ENCODE measurements around the gene RGPD6.
"Not testable (repeated sequence)": the region's sequence is repeated elsewhere in the genome, so short reads cannot be mapped to it uniquely, and the experiment has no call there.

Gene RGPD6

DNA sequence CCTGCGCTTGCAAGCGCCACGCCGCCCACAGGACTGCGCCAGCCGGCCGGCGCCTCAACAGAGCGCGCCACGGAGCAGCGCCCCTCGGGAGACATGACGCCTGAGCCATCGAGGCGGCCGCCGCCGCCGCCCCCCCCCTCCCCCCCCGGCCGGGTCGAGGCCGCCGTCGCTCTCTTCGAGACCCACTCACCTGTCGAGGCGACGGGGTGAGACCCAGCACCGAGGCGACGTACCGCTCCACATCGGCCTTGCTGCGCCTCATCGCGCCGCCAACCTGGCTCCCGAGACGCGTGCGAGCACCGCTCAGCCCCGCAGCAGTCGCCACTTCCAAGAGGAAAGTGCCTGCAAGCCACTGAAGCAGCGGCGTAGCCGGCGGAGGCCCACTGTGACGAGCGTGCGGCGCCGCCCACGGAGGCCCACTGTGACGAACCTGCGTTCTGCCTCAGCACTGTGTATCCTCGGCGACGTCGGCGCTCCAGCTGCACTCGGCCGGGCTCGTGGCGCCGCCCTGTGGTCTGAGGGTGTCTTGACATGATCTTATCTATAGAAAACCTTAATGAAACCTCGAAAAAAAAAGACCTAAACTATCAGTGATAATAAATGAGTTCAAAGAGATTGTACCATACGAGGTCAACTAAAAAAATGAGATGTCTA lies at the start of gene RGPD6:
RGPD6 (minus strand) TSS at position 460 of the 654 bp plus-strand sequence; CDS start at position 262, 198 bp downstream.
- not testable (repeated sequence) for DNase-seq (ENCODE audit: low spot score)

DNA sequence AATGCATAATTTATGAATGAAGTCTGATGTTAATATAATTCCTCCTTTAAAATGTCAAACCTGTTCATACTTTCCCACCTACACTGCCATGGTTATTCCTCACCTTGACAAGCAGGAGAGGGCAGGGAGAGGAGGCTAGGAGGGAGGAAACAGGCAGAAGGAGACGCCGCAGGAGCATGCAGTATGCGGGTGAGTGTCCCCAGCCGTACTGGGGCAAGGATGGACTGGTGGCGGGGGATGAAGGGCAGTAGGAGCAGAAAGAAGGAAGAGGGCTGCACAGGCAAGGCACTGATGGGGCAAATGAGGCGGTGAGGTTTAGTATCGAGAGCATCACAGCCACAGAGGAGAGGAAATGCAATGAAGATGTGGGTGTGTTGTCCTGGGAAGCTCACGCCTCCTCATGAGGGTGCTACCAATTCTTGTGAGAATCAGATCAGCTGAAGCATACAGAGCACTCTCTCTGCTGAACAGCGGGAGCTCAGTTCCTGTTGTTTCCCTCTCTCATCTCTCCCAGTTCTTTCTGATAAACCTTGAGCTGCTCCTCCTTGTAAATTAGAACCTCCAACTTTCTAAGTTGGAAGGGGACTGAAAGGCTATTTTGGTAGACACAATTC lies 42.4 kb upstream of the RGPD6 start:
- DNase-seq (ENCODE audit: low spot score): not testable (repeated sequence)

DNA sequence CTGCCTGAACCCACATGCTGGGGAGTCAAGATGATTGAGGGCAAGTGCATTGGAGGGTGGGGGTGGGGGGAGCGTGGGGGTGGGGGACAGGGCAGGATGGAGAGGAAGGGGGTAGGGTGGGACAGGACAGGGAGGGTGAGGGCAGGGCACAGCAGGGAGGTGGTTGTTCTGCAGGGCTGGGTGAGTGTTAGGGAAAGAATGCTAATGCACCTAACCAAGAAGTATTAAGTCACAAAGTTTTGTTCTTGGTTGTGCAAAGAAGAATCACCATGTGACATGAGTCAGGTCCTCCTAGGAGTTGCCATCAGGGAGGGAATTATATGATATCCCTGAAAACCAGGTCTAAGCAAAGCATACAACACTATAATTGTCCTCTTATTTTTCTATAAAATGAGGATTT lies 36.9 kb upstream of the RGPD6 start:
- DNase-seq (ENCODE audit: low spot score): not testable (repeated sequence)

DNA sequence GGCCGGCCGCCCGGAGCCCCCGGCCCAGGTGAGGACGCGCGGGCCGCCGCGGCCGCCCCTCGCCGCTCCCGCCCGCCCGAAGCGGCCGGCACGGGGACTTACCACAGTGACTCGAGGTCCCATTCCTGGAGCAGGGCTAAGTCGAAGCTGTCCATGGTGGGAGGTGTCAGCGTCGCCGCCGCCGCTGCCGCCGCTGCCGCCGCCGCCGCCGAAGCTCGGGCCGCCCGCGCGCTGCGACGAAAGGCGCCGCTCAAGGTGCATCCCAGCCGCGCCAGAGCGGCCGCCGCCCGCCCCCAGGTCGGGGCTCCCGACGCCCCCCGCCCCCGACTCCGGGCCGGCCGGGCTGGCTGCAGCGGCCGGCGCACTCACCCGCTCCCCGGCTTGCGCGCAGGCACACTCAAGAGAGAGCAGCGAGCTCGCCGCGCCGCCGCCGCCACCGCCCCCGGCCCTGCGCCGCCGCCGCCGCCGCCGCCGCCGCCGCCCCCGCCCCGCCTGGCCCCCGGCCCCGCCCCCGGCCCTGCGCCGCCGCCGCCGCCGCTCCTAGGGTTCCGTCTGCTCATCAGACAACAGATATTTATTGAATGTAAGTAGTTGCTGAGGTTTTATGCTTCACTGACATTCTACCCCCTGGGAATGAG lies 33.7 kb upstream of the RGPD6 start:
- not testable (repeated sequence) for DNase-seq (ENCODE audit: low spot score)

DNA sequence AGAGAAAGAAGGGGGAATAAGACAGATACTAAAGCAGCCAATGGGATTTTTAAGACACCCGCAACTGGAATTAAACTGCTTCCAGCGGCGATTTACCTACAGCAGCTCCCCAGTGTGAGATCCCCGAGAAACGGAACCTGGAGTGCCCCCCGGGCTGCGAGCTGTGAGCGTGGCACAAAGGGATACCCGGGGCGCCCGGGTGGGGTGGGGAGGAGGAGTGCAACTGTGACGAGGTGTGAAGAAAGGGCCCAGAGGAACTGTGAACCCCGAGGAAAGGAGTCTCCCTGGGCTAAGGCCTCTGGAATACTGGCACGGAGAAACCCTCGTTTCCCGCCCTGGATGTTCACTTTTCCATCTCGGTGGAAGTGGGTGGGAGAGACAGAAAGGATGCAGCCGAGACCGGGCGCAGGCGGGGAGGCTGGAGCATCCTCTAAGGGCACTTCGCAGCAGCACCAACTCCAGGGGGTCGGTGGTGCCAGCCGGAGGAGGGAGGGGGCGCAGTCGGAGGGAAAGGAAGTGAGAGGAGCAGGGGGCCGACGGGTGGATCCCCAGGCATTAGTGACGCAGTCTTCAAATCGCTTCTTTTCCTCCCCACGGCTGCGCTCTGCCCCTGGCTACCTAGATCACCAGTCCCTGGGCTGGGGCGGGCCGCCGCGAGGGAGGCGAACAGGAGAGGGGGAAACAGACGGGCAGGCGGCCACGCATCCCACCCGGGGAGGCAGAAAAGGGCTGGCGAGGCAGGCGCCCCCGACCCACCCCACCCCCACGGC lies 33.0 kb upstream of the RGPD6 start:
- not testable (repeated sequence) for DNase-seq (ENCODE audit: low spot score)

DNA sequence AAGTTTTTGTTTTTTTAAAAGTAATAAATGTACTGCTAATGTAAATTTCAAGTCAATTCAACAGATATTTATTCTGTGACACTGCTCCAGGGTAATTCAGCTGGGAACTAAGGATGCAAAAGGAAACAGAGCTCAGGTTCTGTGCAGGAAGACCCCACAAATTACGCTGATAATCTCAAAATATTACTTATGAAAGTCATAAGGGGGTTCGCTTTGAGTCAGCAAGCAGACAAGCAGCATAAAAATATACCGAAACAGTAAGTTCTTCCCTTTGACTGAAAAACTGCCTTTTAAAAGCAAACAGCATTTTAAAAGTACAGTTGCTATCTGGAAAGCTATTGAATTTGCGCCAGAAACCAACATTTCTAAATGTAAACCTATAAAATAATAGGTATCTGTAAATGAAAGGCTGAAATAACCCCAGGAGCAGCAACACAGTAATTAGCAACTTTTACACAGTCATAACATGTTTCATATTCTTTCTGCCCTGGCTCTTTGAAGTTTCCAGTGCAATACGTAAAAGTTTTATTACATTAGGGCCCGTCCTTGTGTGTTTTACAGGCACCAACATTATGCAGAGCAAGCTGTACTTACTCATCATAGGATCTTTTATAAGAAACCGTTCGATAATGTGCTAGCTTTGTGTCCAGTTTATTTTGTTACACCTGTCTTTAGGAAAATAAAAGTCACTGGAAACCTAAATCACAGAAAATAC lies 31.9 kb upstream of the RGPD6 start:
- not testable (repeated sequence) for DNase-seq (ENCODE audit: low spot score)

DNA sequence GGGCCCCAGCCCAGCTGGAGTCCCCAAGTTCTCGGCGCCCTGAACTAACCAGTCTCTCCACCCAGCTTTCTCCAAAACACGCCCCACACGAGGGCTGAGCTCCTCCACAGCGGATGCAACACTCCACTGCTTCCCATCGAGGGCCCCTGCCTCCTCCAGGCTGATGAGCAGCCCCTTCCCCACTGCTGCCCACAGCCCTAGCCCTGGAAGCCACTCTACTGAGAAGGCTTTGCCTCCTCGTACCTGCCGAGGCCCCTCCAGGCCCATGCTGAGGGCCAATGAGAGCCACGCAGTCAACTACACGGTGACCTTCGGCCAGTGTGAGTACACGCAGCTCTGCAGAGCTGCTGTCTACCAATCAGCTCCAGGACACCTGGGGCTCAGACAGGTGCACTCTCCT lies 28.0 kb upstream of the RGPD6 start:
- DNase-seq (ENCODE audit: low spot score): not testable (repeated sequence)

DNA sequence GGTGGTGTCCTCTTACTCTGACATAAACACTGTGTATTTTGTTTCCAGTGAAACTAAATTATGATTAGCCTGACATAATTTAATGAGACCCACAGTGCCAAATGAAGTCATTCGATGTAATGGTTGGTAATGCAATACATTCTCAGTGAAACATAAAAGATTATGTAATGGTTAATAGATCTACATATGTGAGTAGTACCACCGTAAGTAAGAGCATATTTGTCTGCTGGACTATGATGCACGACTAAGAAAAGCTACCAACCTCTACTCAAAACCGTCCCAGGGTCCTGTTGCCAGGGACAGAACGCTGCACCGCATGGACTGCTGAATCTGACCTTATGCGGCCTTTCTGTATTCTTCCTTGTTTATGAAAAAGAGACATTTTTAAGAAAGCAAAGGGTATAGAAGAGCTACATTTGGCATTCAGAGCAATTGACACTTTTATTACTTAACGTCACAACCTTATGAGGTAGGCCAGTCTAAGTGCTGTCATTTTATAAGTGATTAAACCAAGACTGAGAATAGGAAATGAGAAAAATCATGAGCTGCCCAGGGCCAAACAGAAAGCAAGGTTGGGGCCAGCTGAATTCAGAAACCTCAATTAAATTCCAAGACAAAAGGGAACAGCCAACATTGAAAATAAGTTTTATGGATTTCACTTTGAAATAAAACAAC lies 27.0 kb upstream of the RGPD6 start:
- not testable (repeated sequence) for DNase-seq (ENCODE audit: low spot score)

DNA sequence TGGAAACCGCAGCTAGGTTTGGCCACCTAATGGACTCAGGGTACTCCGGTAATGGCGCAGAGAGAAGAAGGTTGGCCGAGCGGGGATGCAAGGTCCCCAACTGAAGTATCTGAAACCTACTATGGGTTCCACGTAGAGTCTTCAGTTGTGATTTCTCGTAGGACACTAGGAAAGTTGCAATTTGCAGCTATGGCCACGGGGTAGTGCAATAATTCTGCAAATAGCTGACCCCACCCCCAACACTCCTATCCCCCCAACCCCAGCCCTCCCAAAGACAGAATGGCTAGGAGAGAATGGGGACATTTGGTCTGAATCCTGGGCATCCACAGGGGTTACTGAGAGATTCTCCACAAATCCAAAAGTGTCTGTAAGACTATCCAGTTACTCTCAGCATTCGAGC lies 25.1 kb upstream of the RGPD6 start:
- not testable (repeated sequence) for DNase-seq (ENCODE audit: low spot score)

DNA sequence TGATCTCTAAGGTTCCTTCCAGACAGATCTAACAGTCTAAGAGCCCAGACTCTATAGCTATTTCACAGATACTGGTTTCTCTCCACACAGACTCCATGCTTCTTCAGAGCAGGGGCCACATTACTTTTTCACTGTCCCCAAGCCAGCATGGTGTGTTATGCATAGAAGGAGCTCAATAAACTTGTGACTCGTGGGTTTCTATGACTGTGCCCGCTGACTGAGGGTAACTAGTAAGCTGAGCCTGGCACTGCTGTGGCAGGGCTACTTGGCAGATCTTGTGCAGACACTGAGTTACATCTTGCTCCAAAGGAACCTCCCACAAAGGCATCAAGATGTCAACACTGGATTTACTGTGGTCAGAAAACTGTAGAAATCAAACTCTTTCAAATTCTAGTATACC lies 15.0 kb upstream of the RGPD6 start:
- not testable (repeated sequence) for DNase-seq (ENCODE audit: low spot score)

DNA sequence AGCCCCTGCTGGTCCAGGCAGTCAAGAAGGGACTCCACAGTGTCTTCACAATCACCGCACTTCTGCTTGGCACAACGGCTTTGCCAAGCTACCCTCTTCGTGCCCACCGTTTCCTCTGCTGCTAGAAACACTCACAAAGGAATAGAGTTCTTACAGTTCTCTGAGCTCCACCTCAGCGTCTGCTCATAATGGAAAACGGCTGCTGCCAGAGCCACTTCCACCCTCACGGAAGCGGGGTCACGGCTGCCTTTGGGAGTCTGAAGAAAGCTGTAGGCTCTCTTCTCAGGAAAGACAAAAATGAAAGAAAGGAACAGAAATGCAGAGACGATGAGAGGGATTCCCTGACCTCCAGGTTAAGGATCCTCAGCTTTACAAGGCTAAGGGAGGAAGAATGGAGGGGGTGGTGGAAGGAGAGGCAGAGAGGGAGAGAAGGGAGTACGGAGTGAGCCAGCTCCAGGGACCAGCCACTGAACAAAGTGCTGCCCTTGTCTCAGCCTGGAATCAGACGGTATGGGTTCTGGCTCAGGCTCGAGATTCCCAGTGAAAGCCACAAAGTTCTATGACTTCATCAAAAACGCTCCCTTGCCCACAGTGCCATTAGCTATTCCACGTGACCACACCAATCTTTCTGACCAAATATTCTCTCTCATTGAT lies 12.8 kb upstream of the RGPD6 start:
- not testable (repeated sequence) for DNase-seq (ENCODE audit: low spot score)

DNA sequence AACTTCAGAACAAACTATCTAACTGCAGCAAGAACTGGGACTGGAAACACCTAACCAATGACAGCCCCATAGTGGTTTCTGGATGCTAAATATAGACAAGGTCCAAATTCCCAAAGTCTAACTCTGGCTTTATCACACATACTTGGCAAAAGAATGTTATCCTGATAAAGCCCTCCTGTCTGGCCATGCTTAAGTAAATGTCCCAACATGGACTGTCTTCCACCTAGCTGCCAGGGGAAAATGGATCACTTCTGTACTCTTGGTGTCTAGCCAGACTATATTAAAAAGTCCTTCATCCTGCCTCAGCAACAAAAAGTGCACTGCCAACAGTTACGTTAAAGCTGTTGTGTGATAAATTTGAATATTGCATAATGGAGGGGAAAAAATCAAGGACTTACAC lies 11.5 kb upstream of the RGPD6 start:
- DNase-seq (ENCODE audit: low spot score): not testable (repeated sequence)

DNA sequence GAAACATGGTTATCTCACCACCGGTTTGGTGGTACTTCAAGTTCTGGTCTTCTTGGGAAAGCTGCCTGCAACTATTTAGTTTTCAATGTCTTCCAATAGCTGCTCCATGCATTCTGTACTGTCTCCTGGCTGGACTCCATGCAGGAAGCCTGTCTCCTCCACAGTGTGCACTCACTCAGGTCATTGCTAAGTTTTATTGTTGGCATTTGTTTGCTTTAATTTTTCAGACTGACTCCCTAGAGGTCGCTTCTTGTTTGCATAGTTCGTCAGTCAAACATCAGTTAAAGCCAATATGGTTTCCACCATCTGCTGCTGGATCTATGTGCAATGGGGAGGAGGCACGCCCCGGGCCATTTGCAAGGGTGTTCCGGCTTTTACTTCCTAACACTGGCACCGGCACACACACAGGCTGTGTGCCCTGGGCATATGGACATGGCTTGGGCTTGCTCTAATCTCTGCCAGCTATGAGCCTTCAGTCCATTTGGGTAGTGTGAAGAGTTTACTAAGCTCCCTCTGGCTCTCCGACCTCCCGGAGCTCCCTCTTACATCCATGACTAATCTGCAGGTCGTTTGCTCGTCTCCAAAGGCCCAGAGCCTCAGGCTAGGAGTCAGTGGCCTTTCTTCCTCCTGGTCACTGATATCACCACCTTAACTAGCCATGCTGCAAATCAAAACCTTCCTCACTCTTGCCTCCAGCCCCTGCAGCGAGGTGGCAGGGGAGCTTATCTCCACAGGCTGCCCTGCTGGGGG lies 2.4 kb upstream of the RGPD6 start:
- not testable (repeated sequence) for DNase-seq (ENCODE audit: low spot score)

DNA sequence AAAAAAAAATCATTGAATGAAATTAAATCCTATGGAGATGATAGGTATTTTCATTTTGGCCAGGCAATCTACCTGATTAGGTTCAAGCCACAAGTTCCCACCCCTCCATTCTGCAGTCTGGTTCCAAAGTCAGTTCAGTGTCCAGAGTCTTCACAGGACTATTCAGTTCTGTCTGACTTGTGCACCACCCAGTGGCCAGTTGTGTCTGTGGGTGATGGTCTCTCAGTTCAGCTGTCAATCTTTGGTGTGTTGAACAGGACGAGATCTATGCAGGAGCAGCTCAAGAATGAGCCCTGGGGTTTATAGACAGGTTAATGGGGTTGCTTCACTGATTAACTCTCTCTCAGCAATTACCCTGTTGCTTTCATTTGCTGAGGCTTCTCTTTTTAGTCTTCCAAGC lies 1.4 kb upstream of the RGPD6 start:
- DNase-seq (ENCODE audit: low spot score): not testable (repeated sequence)

DNA sequence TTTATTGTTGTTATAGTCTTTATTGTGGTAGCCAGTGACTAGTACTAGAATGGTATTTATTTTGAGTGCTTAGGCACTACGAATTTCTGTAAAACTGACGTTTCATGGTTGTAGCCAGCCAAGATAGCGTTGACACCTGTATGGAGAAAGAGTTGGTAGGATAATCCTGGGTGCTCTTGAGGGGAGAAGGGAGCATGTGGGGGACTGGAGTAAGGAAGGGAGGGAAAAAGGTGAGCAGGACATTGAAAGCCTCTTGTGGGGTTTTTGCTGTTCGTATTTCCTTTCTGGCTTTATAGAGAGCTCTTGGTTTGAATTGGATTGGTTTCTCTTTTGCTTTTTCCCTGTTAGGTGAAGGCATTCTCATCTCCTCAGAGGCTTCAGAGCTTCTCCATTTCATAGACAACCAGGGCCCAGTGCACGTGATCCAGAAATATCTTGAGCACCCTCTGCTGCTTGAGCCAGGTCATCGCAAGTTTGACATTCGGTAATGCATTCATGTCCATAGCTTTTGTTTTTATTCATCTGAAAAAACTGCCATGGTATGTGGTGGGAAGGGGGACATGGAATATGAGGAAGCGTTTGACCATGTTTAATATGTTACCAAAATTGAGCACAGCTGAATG lies 77.2 kb downstream of the RGPD6 start:
- not testable (repeated sequence) for DNase-seq (ENCODE audit: low spot score)

DNA sequence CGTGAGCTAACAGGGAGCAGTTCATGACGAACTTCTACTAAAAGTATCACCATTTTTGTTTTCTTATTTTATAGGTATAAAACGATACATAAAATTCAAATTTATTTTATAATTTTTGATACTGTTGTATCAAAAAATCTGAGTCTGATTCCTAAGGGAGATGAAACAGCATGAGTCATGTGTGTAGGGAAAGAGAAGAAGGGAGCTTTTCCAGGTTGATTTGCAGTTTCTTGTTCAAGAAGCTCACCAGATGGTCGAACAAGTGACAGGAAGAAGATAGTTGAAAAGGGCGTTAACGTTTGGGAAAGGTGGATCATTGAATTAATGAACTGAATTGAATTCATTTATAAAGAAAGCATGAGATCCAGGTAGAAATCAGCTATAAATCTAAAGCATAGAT lies 81.0 kb downstream of the RGPD6 start:
- DNase-seq (ENCODE audit: low spot score): not testable (repeated sequence)

DNA sequence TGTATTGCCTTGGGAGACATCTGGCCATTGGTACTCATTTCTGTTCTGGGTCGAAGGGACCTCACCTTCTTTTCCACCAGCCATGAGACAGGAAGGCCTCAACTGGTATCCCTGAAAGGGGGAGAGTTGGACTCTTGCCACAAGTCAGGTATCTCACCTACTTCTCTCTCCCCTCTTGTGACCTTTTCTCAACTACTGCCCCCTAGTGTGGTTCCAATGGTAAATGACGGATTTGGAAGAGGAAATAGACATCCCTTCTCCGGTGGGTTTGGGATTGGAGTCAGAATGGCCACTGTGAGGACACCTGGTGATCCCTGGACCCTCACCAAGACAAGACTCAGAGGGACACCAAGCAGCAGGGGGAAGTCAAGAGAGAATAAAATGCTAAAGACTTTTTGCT lies 82.5 kb downstream of the RGPD6 start:
- DNase-seq (ENCODE audit: low spot score): not testable (repeated sequence)

DNA sequence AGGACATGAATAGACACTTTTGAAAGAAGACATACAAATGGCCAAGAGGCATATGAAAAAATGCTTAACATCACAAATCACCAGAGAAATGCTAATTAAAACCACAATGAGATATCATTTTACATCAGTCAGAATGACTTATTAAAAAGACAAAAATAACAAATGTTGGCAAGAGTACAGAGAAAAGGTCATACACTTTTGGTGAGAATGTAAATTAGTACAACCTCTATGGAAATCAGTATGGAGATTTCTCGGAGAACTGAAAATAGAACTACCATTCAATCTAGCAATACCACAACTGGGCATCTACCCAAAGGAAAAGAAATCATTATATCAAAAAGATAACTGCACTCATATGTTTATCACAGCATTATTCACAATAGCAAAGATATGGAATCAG lies 88.0 kb downstream of the RGPD6 start:
- DNase-seq (ENCODE audit: low spot score): not testable (repeated sequence)

DNA sequence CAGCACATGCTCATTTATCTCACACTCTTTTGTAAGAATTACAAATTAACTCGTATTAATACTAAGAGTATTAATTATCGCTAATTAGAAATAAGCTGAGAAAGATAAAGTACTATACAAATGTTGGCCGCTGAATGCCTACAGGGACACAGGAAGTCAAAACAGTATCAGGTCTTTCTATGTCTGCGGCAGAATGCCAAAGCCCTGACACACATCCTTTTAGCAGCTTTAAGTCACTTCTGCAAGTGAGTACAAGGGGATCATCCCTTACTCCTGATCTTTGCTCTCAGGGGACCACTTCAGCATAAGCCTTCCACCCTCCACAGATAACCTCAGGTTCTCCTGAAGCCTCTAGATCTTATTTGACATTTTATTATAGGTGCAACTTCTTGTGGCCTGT lies 94.3 kb downstream of the RGPD6 start:
- DNase-seq (ENCODE audit: low spot score): not testable (repeated sequence)
